ENCODE results near the gene RGL1.
A peak's percentile ranks its signal among the peaks of the same experiment; 100 is the strongest.

The RGL1 gene

DNA sequence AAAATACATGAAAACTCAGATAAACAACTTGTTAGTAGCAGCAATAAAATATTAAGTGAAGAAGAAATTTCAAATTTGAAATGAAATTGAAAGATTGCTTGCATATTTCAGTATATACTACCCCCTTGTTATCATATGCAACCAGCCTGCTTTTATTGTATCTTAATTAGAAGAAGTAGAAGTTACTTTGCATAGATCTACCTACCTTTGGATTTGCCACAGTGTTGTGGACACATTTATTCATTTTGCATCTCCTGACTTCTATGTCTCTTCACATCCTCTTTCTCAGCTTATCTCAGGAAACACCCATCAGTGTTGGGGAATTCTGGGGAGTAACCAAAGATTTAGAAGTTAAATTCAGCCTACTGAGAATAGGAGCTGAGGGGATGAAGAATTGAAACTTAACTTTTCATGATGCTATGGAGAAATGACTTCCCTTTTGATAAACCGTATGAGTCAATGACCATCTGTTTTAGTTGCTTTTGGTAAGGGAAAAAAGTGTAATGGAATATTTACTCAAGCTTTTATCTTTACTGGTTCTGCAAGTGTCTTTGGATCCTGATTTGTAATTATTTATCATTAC, 96.9 kb downstream of the RGL1 start:
- H4K8ac ChIP-seq (ENCODE audit: low read length): no peak overlapping the region
- no peak for DNase-seq
- H2BK15ac ChIP-seq (ENCODE audit: low read depth, poor library complexity, severe bottlenecking): no peak overlapping the region
- no peak overlapping the region for H3K18ac ChIP-seq (ENCODE audit: low read depth in 1 of 2, low read length in 2 of 2)
- H2AFZ ChIP-seq (ENCODE audit: low read depth, low read length): no peak overlapping the region
- H3K9me3 ChIP-seq (ENCODE audit: control insufficient read depth, low read length): no peaks in the 10 kb centered on the region
- no peak overlapping the region for H3K9ac ChIP-seq (ENCODE audit: low read length)
- no peaks in the 10 kb centered on the region for H3K4me1 ChIP-seq (ENCODE audit: control insufficient read depth, insufficient read depth, low read depth, low read length)
- H3K4me3 ChIP-seq (ENCODE audit: insufficient read depth in 1 of 2, low read depth in 1 of 2, low read length in 2 of 2): no peak overlapping the region
- no peak overlapping the region for H2BK120ac ChIP-seq (ENCODE audit: low read depth, low read length)
- no peak overlapping the region for H2BK12ac ChIP-seq (ENCODE audit: low read length in 2 of 2)
- no peak overlapping the region for H3K4ac ChIP-seq (ENCODE audit: low read depth in 1 of 2, low read length in 2 of 2)
- H3K27ac ChIP-seq (ENCODE audit: low read length, poor library complexity, severe bottlenecking): no peak overlapping the region
- no peaks in the 10 kb centered on the region for H3K79me1 ChIP-seq (replicated peaks; ENCODE audit: low read length, poor library complexity, severe bottlenecking)
- H3K4me2 ChIP-seq (ENCODE audit: low read length, poor library complexity, severe bottlenecking): no peak overlapping the region
- H3K23ac ChIP-seq (ENCODE audit: low read length in 2 of 2): no peak overlapping the region
- H2AK5ac ChIP-seq (ENCODE audit: low read length, severe bottlenecking): no peak overlapping the region
- no peak overlapping the region for H4K91ac ChIP-seq (ENCODE audit: low read length)
- no peaks in the 10 kb centered on the region for H3K27me3 ChIP-seq (ENCODE audit: control insufficient read depth in 1 of 2, insufficient read depth in 1 of 2, low read length in 2 of 2)
- H3K36me3 ChIP-seq (ENCODE audit: control insufficient read depth in 1 of 2, insufficient read depth in 2 of 2, low read depth in 1 of 2, low read length in 2 of 2): peaks cover 13 to 92% of the 10 kb centered on the region in 2 experiments
- no peak overlapping the region for H2BK5ac ChIP-seq (ENCODE audit: low read depth, low read length, poor library complexity, severe bottlenecking)
- WGBS: 40% methylated on average over 1 of the region's 1 CpG
- H3K14ac ChIP-seq (ENCODE audit: low read length in 2 of 2): no peak overlapping the region

DNA sequence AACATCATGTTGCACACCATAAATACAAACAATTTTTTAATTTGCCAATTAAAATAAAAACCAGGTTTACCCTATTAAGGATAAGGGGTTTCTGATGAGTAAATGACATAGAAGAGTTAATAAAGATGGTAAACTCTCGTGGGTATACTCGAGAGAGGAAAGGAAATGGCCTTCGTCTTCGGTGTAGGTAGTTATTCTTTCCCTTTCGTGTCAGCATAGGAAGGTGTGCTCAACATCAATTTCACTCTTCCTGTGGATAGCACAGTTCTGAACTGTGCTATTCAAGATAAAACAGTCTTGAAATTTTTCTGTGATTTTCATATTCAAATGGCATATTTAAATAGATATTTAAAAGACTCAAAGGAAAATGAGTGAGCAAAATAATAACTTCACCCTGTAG, 98.2 kb downstream of the RGL1 start:
- no peak overlapping the region for H3K14ac ChIP-seq (ENCODE audit: low read length in 2 of 2)
- H3K36me3 ChIP-seq (ENCODE audit: control insufficient read depth in 1 of 2, insufficient read depth in 2 of 2, low read depth in 1 of 2, low read length in 2 of 2): peaks cover 16 to 94% of the 10 kb centered on the region in 2 experiments
- no peak overlapping the region for H3K4me3 ChIP-seq (ENCODE audit: insufficient read depth in 1 of 2, low read depth in 1 of 2, low read length in 2 of 2)
- H3K27me3 ChIP-seq (ENCODE audit: control insufficient read depth in 1 of 2, insufficient read depth in 1 of 2, low read length in 2 of 2): no peaks in the 10 kb centered on the region
- DNase-seq: no peak
- H3K4ac ChIP-seq (ENCODE audit: low read depth in 1 of 2, low read length in 2 of 2): no peak overlapping the region
- H3K27ac ChIP-seq (ENCODE audit: low read length, poor library complexity, severe bottlenecking): no peak overlapping the region
- WGBS: 93% methylated on average over 3 of the region's 5 CpGs
- H3K79me1 ChIP-seq (replicated peaks; ENCODE audit: low read length, poor library complexity, severe bottlenecking): no peaks in the 10 kb centered on the region
- H3K18ac ChIP-seq (ENCODE audit: low read depth in 1 of 2, low read length in 2 of 2): no peak overlapping the region
- no peak overlapping the region for H4K8ac ChIP-seq (ENCODE audit: low read length)
- H3K4me2 ChIP-seq (ENCODE audit: low read length, poor library complexity, severe bottlenecking): no peak overlapping the region
- no peaks in the 10 kb centered on the region for H3K4me1 ChIP-seq (ENCODE audit: control insufficient read depth, insufficient read depth, low read depth, low read length)
- no peak overlapping the region for H2AFZ ChIP-seq (ENCODE audit: low read depth, low read length)
- no peak overlapping the region for H2BK120ac ChIP-seq (ENCODE audit: low read depth, low read length)
- H2BK15ac ChIP-seq (ENCODE audit: low read depth, poor library complexity, severe bottlenecking): no peak overlapping the region
- H2AK5ac ChIP-seq (ENCODE audit: low read length, severe bottlenecking): no peak overlapping the region
- H2BK5ac ChIP-seq (ENCODE audit: low read depth, low read length, poor library complexity, severe bottlenecking): no peak overlapping the region
- no peaks in the 10 kb centered on the region for H3K9me3 ChIP-seq (ENCODE audit: control insufficient read depth, low read length)
- H2BK12ac ChIP-seq (ENCODE audit: low read length in 2 of 2): no peak overlapping the region
- H3K9ac ChIP-seq (ENCODE audit: low read length): no peak overlapping the region
- H3K23ac ChIP-seq (ENCODE audit: low read length in 2 of 2): no peak overlapping the region
- no peak overlapping the region for H4K91ac ChIP-seq (ENCODE audit: low read length)

DNA sequence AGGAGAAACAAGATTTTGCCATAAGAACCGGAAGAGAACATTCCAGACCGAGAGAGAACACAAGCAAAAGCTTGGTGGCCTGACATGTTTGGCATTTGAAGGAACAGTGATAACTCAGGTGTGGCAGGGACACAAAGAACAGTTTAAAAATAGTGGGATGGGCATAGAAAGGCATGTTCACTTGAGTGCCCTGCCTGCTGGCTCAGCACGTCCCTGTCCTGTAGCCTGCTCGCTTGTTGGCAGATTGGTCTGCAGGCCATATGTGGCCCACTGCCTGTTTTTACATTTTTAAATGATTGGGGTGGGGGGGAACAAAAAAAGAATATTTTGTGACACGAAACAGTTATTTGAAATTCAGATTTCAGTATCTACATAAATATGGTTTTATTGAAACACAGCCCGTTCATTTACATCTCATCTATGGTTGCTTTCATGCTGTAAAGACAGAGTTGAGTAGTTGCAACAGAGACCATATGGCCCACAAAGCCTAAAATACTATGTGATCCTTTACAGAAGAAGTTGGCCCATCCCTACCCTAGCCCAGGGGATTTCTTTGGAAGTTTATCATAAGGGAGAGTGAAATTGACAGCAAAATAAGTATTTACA, 100.7 kb downstream of the RGL1 start:
- H3K4ac ChIP-seq (ENCODE audit: low read depth in 1 of 2, low read length in 2 of 2): no peak overlapping the region
- H4K8ac ChIP-seq (ENCODE audit: low read length): no peak overlapping the region
- H3K23ac ChIP-seq (ENCODE audit: low read length in 2 of 2): no peak overlapping the region
- no peak overlapping the region for H3K4me3 ChIP-seq (ENCODE audit: insufficient read depth in 1 of 2, low read depth in 1 of 2, low read length in 2 of 2)
- no peaks in the 10 kb centered on the region for H3K27me3 ChIP-seq (ENCODE audit: control insufficient read depth in 1 of 2, insufficient read depth in 1 of 2, low read length in 2 of 2)
- H2BK15ac ChIP-seq (ENCODE audit: low read depth, poor library complexity, severe bottlenecking): no peak overlapping the region
- peaks cover 25 to 95% of the 10 kb centered on the region in 2 experiments for H3K36me3 ChIP-seq (ENCODE audit: control insufficient read depth in 1 of 2, insufficient read depth in 2 of 2, low read depth in 1 of 2, low read length in 2 of 2)
- no peak overlapping the region for H3K9ac ChIP-seq (ENCODE audit: low read length)
- no peak overlapping the region for H2AK5ac ChIP-seq (ENCODE audit: low read length, severe bottlenecking)
- no peak overlapping the region for H2BK120ac ChIP-seq (ENCODE audit: low read depth, low read length)
- no peak overlapping the region for H2AFZ ChIP-seq (ENCODE audit: low read depth, low read length)
- H3K9me3 ChIP-seq (ENCODE audit: control insufficient read depth, low read length): no peaks in the 10 kb centered on the region
- no peak overlapping the region for H4K91ac ChIP-seq (ENCODE audit: low read length)
- no peak overlapping the region for H2BK12ac ChIP-seq (ENCODE audit: low read length in 2 of 2)
- WGBS: 98% methylated on average over 4 of the region's 6 CpGs
- no peak for DNase-seq
- no peak overlapping the region for H3K14ac ChIP-seq (ENCODE audit: low read length in 2 of 2)
- H3K4me2 ChIP-seq (ENCODE audit: low read length, poor library complexity, severe bottlenecking): no peak overlapping the region
- H3K27ac ChIP-seq (ENCODE audit: low read length, poor library complexity, severe bottlenecking): no peak overlapping the region
- H2BK5ac ChIP-seq (ENCODE audit: low read depth, low read length, poor library complexity, severe bottlenecking): no peak overlapping the region
- H3K4me1 ChIP-seq (ENCODE audit: control insufficient read depth, insufficient read depth, low read depth, low read length): no peaks in the 10 kb centered on the region
- H3K79me1 ChIP-seq (replicated peaks; ENCODE audit: low read length, poor library complexity, severe bottlenecking): no peaks in the 10 kb centered on the region
- H3K18ac ChIP-seq (ENCODE audit: low read depth in 1 of 2, low read length in 2 of 2): no peak overlapping the region

DNA sequence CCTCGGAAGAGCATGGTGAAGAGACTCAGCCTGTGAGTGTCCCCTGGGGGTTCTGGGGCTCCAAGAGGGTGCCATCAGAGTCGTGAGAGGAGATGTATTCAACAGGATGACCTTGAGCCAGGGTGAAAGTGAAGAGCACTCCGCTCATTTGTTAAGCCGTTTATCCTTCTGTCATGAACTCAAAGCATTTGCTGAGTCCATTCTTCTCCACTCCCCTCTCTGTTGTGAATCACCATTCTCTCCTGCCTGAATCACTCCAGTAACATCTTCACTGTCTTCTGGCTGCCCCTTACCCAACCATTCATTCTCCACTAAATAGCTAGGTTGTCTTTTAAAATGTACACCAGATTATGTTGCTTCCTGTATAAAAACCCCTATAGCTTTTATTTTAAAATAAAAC, 102.2 kb downstream of the RGL1 start:
- no peak overlapping the region for H3K4me3 ChIP-seq (ENCODE audit: insufficient read depth in 1 of 2, low read depth in 1 of 2, low read length in 2 of 2)
- 64% methylated on average over 4 of the region's 4 CpGs for WGBS
- H3K14ac ChIP-seq (ENCODE audit: low read length in 2 of 2): no peak overlapping the region

More for the DNA sequence above, 102.2 kb downstream of the RGL1 start:
- DNase-seq: peak; percentile 25
- Histone ChIP-seq H3K4ac (ENCODE audit: low read depth in 1 of 2, low read length in 2 of 2) (no peak overlapping the region), H2AK5ac (ENCODE audit: low read length, severe bottlenecking) (no peak overlapping the region), H4K8ac (ENCODE audit: low read length) (no peak overlapping the region), H3K27me3 (ENCODE audit: control insufficient read depth in 1 of 2, insufficient read depth in 1 of 2, low read length in 2 of 2) (no peaks in the 10 kb centered on the region), H3K9me3 (ENCODE audit: control insufficient read depth, low read length) (no peaks in the 10 kb centered on the region), H4K91ac (ENCODE audit: low read length) (no peak overlapping the region), H2BK15ac (ENCODE audit: low read depth, poor library complexity, severe bottlenecking) (no peak overlapping the region), H3K4me1 (ENCODE audit: control insufficient read depth, insufficient read depth, low read depth, low read length) (no peaks in the 10 kb centered on the region), H2BK5ac (ENCODE audit: low read depth, low read length, poor library complexity, severe bottlenecking) (no peak overlapping the region), H3K4me2 (ENCODE audit: low read length, poor library complexity, severe bottlenecking) (no peak overlapping the region), H3K9ac (ENCODE audit: low read length) (no peak overlapping the region), H3K27ac (ENCODE audit: low read length, poor library complexity, severe bottlenecking) (no peak overlapping the region), H3K36me3 (ENCODE audit: control insufficient read depth in 1 of 2, insufficient read depth in 2 of 2, low read depth in 1 of 2, low read length in 2 of 2) (peaks cover 27 to 99% of the 10 kb centered on the region in 2 experiments), H3K23ac (ENCODE audit: low read length in 2 of 2) (no peak overlapping the region), H2AFZ (ENCODE audit: low read depth, low read length) (no peak overlapping the region), H3K79me1 (replicated peaks; ENCODE audit: low read length, poor library complexity, severe bottlenecking) (no peaks in the 10 kb centered on the region), H2BK12ac (ENCODE audit: low read length in 2 of 2) (no peak overlapping the region), H2BK120ac (ENCODE audit: low read depth, low read length) (no peak overlapping the region), H3K18ac (ENCODE audit: low read depth in 1 of 2, low read length in 2 of 2) (no peak overlapping the region)

Measured in mesenchymal stem cell (in vitro differentiated cells and primary cell).